H9 (cell line): Measurements from ENCODE around the gene ABCC3. TPM values are rescaled to one million over a fixed set of nuclear protein-coding genes. Genes with fewer than 3 reads are reported as not detected.
A peak's percentile ranks its signal among the peaks of the same experiment; 100 is the strongest.

ENCODE experiments used
- DNase-seq: peaks from one replicate; pipeline ENCODE4 v3.0.0-alpha.2; 2017
- H2AFZ ChIP-seq: one replicate; pipeline ENCODE4 v1.6.1; 2013; ENCODE audit warnings: mild to moderate bottlenecking, low read length, control low read depth, moderate library complexity
- H2AK5ac ChIP-seq: 2 replicates; pipeline ENCODE4 v1.6.1; 2013; ENCODE audit warnings: low read length, control low read depth, mixed read lengths; ENCODE audit not compliant: insufficient read length
- H2BK120ac ChIP-seq: one replicate; pipeline ENCODE4 v1.6.1; 2013; ENCODE audit warnings: low read depth, mild to moderate bottlenecking, low read length, control low read depth, inconsistent platforms; ENCODE audit not compliant: poor library complexity, severe bottlenecking
- H2BK12ac ChIP-seq: 2 replicates; pipeline ENCODE4 v1.6.1; 2013; ENCODE audit warnings: low read length, control low read depth, mixed read lengths, low read depth; ENCODE audit not compliant: insufficient read length
- H2BK15ac ChIP-seq: 2 replicates; pipeline ENCODE4 v1.6.1; 2013; ENCODE audit warnings: low read depth, low read length, control low read depth
- H2BK20ac ChIP-seq: one replicate; pipeline ENCODE4 v1.6.1; 2013; ENCODE audit warnings: low read depth, mild to moderate bottlenecking, low read length, control low read depth, inconsistent platforms; ENCODE audit not compliant: poor library complexity, severe bottlenecking
- H2BK5ac ChIP-seq: 2 replicates; pipeline ENCODE4 v1.6.1; 2013; ENCODE audit warnings: low read length, control low read depth, mixed read lengths; ENCODE audit not compliant: insufficient read length
- H3K14ac ChIP-seq: 2 replicates; pipeline ENCODE4 v1.6.1; 2013; ENCODE audit warnings: low read length, control low read depth; ENCODE audit not compliant: insufficient read depth
- H3K18ac ChIP-seq: 2 replicates; pipeline ENCODE4 v1.6.1; 2013; ENCODE audit warnings: low read depth, mild to moderate bottlenecking, mixed read lengths, low read length, control low read depth; ENCODE audit not compliant: insufficient read length
- H3K23ac ChIP-seq: 2 replicates; pipeline ENCODE4 v1.6.1; 2013; ENCODE audit warnings: low read length, control low read depth, mixed read lengths, low read depth; ENCODE audit not compliant: insufficient read length
- H3K23me2 ChIP-seq: 2 replicates; pipeline ENCODE4 v1.6.1; 2013; ENCODE audit warnings: low read depth, mild to moderate bottlenecking, mixed read lengths, low read length, control low read depth; ENCODE audit not compliant: insufficient read length, poor library complexity, severe bottlenecking
- H3K27ac ChIP-seq: 2 replicates; pipeline ENCODE4 v1.5.1; 2013; ENCODE audit warnings: low read length, control low read depth, mixed read lengths, low read depth; ENCODE audit not compliant: insufficient read length
- H3K27me3 ChIP-seq: 2 replicates; pipeline ENCODE4 v1.6.1; 2013; ENCODE audit warnings: low read length, control low read depth, inconsistent platforms; ENCODE audit not compliant: insufficient read depth
- H3K4ac ChIP-seq: 2 replicates; pipeline ENCODE4 v1.6.1; 2013; ENCODE audit warnings: low read depth, mild to moderate bottlenecking, control low read depth, inconsistent platforms, low read length, moderate library complexity
- H3K4me1 ChIP-seq: 2 replicates; pipeline ENCODE4 v1.6.1; 2013; ENCODE audit warnings: low read length, control low read depth, inconsistent platforms; ENCODE audit not compliant: insufficient read depth
- H3K4me2 ChIP-seq: 2 replicates; pipeline ENCODE4 v1.6.1; 2013; ENCODE audit warnings: low read length, control low read depth, mixed read lengths; ENCODE audit not compliant: insufficient read length, insufficient read depth
- H3K56ac ChIP-seq: 2 replicates; pipeline ENCODE4 v1.6.1; 2013; ENCODE audit warnings: low read depth, mild to moderate bottlenecking, mixed read lengths, low read length, control low read depth; ENCODE audit not compliant: insufficient read length
- H3K79me1 ChIP-seq: 2 replicates; pipeline ENCODE4 v1.6.1; 2013; ENCODE audit warnings: low read depth, mild to moderate bottlenecking, moderate library complexity, low read length, control low read depth, inconsistent platforms; ENCODE audit not compliant: insufficient read depth, poor library complexity, severe bottlenecking
- H3K79me2 ChIP-seq: 2 replicates; pipeline ENCODE4 v1.6.1; 2013; ENCODE audit warnings: low read length, control low read depth, inconsistent platforms; ENCODE audit not compliant: insufficient read depth
- H3K9ac ChIP-seq: 2 replicates; pipeline ENCODE4 v1.6.1; 2013; ENCODE audit warnings: low read length, control low read depth, mixed read lengths; ENCODE audit not compliant: insufficient read length; ENCODE audit errors: extremely low read depth
- H3K9me3 ChIP-seq: one replicate; pipeline ENCODE4 v1.6.1; 2013; ENCODE audit warnings: low read depth, low read length, inconsistent platforms; ENCODE audit not compliant: control insufficient read depth
- H3T11ph ChIP-seq: one replicate; pipeline ENCODE4 v1.6.1; 2013; ENCODE audit warnings: mild to moderate bottlenecking, low read length, control low read depth, inconsistent platforms
- H4K20me1 ChIP-seq: one replicate; pipeline ENCODE4 v1.6.1; 2013; ENCODE audit not compliant: control insufficient read depth, insufficient read length, insufficient read depth
- H4K5ac ChIP-seq: 2 replicates; pipeline ENCODE4 v1.6.1; 2013; ENCODE audit warnings: low read depth, mild to moderate bottlenecking, mixed read lengths, low read length, control low read depth; ENCODE audit not compliant: insufficient read length
- H4K8ac ChIP-seq: replicated peaks from 2 replicates; pipeline ENCODE4 v1.6.1; 2013; ENCODE audit warnings: low read length, control low read depth, mixed read lengths, low read depth; ENCODE audit not compliant: insufficient read length
- H4K91ac ChIP-seq: 2 replicates; pipeline ENCODE4 v1.6.1; 2013; ENCODE audit warnings: low read depth, mild to moderate bottlenecking, moderate library complexity, mixed read lengths, low read length, control low read depth; ENCODE audit not compliant: insufficient read length
- H3K27ac Mint-ChIP-seq, 3 experiments: 2 replicates in 2 of 3; 3 replicates in 1 of 3; pipeline ENCODE4 v1.8.0; 2020 to 2021; ENCODE audit warnings: mixed read lengths in 3 of 3, mild to moderate bottlenecking in 1 of 3, moderate library complexity in 1 of 3
- H3K27me3 Mint-ChIP-seq: 2 replicates; pipeline ENCODE4 v1.8.0; 2021; ENCODE audit warnings: low read depth, mild to moderate bottlenecking, moderate library complexity, mixed read lengths
- H3K36me3 Mint-ChIP-seq, 3 experiments: 2 replicates in 2 of 3; 3 replicates in 1 of 3; pipeline ENCODE4 v1.8.0; 2020 to 2021; ENCODE audit warnings: low read depth in 3 of 3, mixed read lengths in 3 of 3; ENCODE audit not compliant: insufficient read depth in 1 of 3
- H3K4me1 Mint-ChIP-seq, 2 experiments: 2 replicates each; pipeline ENCODE4 v1.8.0; 2020; ENCODE audit warnings: mixed read lengths in 2 of 2
- H3K4me3 Mint-ChIP-seq, 2 experiments: 2 replicates in 1 of 2; 3 replicates in 1 of 2; pipeline ENCODE4 v1.8.0; 2020 to 2021; ENCODE audit warnings: mild to moderate bottlenecking in 2 of 2, mixed read lengths in 2 of 2, moderate library complexity in 1 of 2
- H3K9me3 Mint-ChIP-seq, 2 experiments: 2 replicates in 1 of 2; 3 replicates in 1 of 2; pipeline ENCODE4 v1.8.0; 2020; ENCODE audit warnings: mild to moderate bottlenecking in 2 of 2, mixed read lengths in 2 of 2, moderate library complexity in 1 of 2
- CTCF ChIP-seq: fragments of 200-600 bp; sonication (generic); conservative IDR thresholded peaks from 3 replicates; pipeline ENCODE4 v1.8.0; 2021; ENCODE audit warnings: antibody characterized with exemption, mild to moderate bottlenecking
- WGBS: extraction: QIAGEN DNeasy Blood & Tissue Kit; methylation state at CpG from one replicate; pipeline ENCODE4 v1.1.7; 2013; ENCODE audit warnings: missing lambda C conversion rate, low lambda C conversion rate, mixed read lengths; ENCODE audit not compliant: insufficient read length; ENCODE audit errors: extremely low coverage; 5-methylcytosine and 5-hydroxymethylcytosine counted together
- total RNA-seq: library from RNA; stranded (reverse); gene quantifications from 2 replicates; pipeline ENCODE4 v1.2.1, GENCODE V29; 2021

Gene ABCC3
- total RNA-seq, 1 experiment from 2014 or later: 0.31 TPM

GRCh38 chr17:50619489-50619888 lies 15.2 kb upstream of the ABCC3 start:
- H4K20me1 ChIP-seq: no peaks in the 10 kb centered on the region
- H4K8ac ChIP-seq: no peak overlapping the region
- H3K18ac ChIP-seq: no peak overlapping the region
- H3K79me2 ChIP-seq: no peaks in the 10 kb centered on the region
- no peaks in the 10 kb centered on the region for H3K36me3 Mint-ChIP-seq
- H3K14ac ChIP-seq: no peak overlapping the region
- no peak overlapping the region for H2BK5ac ChIP-seq
- H2BK120ac ChIP-seq: no peak overlapping the region
- no peak overlapping the region for H3K9ac ChIP-seq
- no peak overlapping the region for H2BK12ac ChIP-seq
- DNase-seq: no peak
- H3K79me1 ChIP-seq: no peaks in the 10 kb centered on the region
- no peaks in the 10 kb centered on the region for H3K4me1 ChIP-seq
- H3T11ph ChIP-seq: no peak overlapping the region
- H3K27ac Mint-ChIP-seq: peak overlapping the region in 1 of 3 experiments; percentile 45; a peak in 1 of 7 replicates
- no peak overlapping the region for H4K91ac ChIP-seq
- WGBS: no CpG with 5 or more reads among the region's 7 CpGs
- peaks cover 19 to 49% of the 10 kb centered on the region in 2 experiments for H3K4me1 Mint-ChIP-seq
- H3K23me2 ChIP-seq: no peaks in the 10 kb centered on the region
- no peak overlapping the region for H2BK15ac ChIP-seq
- no peak overlapping the region for H3K27ac ChIP-seq
- H3K27me3 Mint-ChIP-seq: peaks cover 7% of the 10 kb centered on the region
- H2BK20ac ChIP-seq: no peak overlapping the region
- H3K4me3 Mint-ChIP-seq: no peak overlapping the region
- H3K56ac ChIP-seq: no peak overlapping the region
- no peak overlapping the region for H3K4me2 ChIP-seq
- no peak overlapping the region for H4K5ac ChIP-seq
- no peak overlapping the region for H2AK5ac ChIP-seq
- no peak overlapping the region for H2AFZ ChIP-seq
- no peak overlapping the region for H3K4ac ChIP-seq
- no peaks in the 10 kb centered on the region for H3K9me3 Mint-ChIP-seq
- H3K23ac ChIP-seq: no peak overlapping the region
- no peak for TF ChIP-seq CTCF
- no peaks in the 10 kb centered on the region for H3K9me3 ChIP-seq
- H3K27me3 ChIP-seq: no peaks in the 10 kb centered on the region
